Body of pancreas (tissue), 4 donors: ENCODE results near the gene MSMO1.

Experiments used
- POLR2A ChIP-seq, 3 donors: fragments of 450-650 bp; IDR thresholded peaks; one replicate each; pipeline ENCODE4 v1.6.1; 2016; ENCODE audit warnings: antibody characterized with exemption in 3 of 3, mild to moderate bottlenecking in 2 of 3
- TF ChIP-seq, protein P1 (sequence below), 7 experiments: fragments of 450-650 bp in 4 of 7; fragments of 200-600 bp in 3 of 7; sonication (generic) in 3 of 7; IDR thresholded peaks; one replicate each; pipeline ENCODE4 v1.5.1; 2016 to 2019; ENCODE audit warnings: antibody characterized with exemption in 7 of 7

DNA sequence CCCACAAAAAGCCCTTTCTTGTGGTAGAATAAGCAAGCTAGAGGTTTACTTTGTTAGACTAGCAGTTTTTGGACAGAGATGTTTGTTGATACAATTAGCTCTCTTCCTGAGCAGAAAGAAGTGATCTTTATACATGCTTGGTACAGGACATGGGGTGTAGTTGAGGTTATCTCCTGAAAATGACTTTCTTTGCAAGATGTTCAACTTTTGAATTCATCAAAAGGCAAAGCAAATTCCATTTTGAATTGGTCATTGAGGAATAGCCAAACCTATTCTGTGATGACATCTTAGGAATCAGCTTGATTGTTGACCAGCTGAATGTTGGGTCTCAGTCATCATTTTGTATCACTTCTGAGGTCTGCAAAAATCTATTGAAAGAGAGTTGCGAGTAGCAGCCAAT, 55.2 kb downstream of the MSMO1 start:
- TF ChIP-seq, protein P1, sequence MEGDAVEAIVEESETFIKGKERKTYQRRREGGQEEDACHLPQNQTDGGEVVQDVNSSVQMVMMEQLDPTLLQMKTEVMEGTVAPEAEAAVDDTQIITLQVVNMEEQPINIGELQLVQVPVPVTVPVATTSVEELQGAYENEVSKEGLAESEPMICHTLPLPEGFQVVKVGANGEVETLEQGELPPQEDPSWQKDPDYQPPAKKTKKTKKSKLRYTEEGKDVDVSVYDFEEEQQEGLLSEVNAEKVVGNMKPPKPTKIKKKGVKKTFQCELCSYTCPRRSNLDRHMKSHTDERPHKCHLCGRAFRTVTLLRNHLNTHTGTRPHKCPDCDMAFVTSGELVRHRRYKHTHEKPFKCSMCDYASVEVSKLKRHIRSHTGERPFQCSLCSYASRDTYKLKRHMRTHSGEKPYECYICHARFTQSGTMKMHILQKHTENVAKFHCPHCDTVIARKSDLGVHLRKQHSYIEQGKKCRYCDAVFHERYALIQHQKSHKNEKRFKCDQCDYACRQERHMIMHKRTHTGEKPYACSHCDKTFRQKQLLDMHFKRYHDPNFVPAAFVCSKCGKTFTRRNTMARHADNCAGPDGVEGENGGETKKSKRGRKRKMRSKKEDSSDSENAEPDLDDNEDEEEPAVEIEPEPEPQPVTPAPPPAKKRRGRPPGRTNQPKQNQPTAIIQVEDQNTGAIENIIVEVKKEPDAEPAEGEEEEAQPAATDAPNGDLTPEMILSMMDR (IDR thresholded peaks at IDR 0.05): no peak
- TF ChIP-seq POLR2A (IDR thresholded peaks at IDR 0.05): no peak
